ENCODE results near the gene ARHGAP31.

Gene ARHGAP31

GRCh38 chr3:119443179-119443578 lies 149.0 kb downstream of the ARHGAP31 start:
- DNase-seq (ENCODE audit: low spot score) = no peak

GRCh38 chr3:119444590-119444989 lies 150.4 kb downstream of the ARHGAP31 start:
- no peak for DNase-seq (ENCODE audit: low spot score)

- no peak for DNase-seq (ENCODE audit: low spot score)
These were observed 159.6 kb downstream of the ARHGAP31 start for GRCh38 chr3:119453822-119454221.

GRCh38 chr3:119456469-119456868 lies 162.3 kb downstream of the ARHGAP31 start:
- DNase-seq (ENCODE audit: low spot score) = no peak

GRCh38 chr3:119457246-119457645 lies 163.1 kb downstream of the ARHGAP31 start:
- no peak for DNase-seq (ENCODE audit: low spot score)

GRCh38 chr3:119463171-119464169 lies 169.3 kb downstream of the ARHGAP31 start, which contains the start of gene TMEM39A:
TSS of gene TMEM39A (minus strand) at chr3:119463615. CDS start at chr3:119462074, 1,541 bp downstream.
- DNase-seq (ENCODE audit: low spot score) = peak; percentile 97

GRCh38 chr3:119468041-119468440 lies 173.9 kb downstream of the ARHGAP31 start:
- no peak for DNase-seq (ENCODE audit: low spot score)

GRCh38 chr3:119469418-119470189 lies 175.4 kb downstream of the ARHGAP31 start:
- no peak for DNase-seq (ENCODE audit: low spot score)

All from CD4-positive, alpha-beta T cell treated with Interleukin-2 at 100 ng/mL for 4 hours (primary cell).